Endodermal cell (in vitro differentiated cells): ENCODE results near the gene PRXL2B. TPM values are rescaled to one million over a fixed set of nuclear protein-coding genes. Genes with fewer than 3 reads are reported as not detected.

Experiments used
- DNase-seq: peaks from one replicate; pipeline ENCODE4 v3.0.0-alpha.2; 2017
- H3K27ac ChIP-seq: 2 replicates; pipeline ENCODE4 v1.5.1; 2013; ENCODE audit warnings: mild to moderate bottlenecking, low read depth, low read length, moderate library complexity
- H3K27me3 ChIP-seq: 2 replicates; pipeline ENCODE4 v1.6.1; 2013; ENCODE audit warnings: mild to moderate bottlenecking, low read length, moderate library complexity; ENCODE audit not compliant: insufficient read depth, control insufficient read depth, poor library complexity, severe bottlenecking
- H3K36me3 ChIP-seq: 2 replicates; pipeline ENCODE4 v1.7.0; 2013; ENCODE audit warnings: mild to moderate bottlenecking, low read length, moderate library complexity; ENCODE audit not compliant: control insufficient read depth, insufficient read depth
- H3K4me1 ChIP-seq: one replicate; pipeline ENCODE4 v1.7.0; 2013; ENCODE audit warnings: low read length; ENCODE audit not compliant: control insufficient read depth, insufficient read depth
- H3K4me3 ChIP-seq: 2 replicates; pipeline ENCODE4 v1.5.1; 2013; ENCODE audit warnings: mild to moderate bottlenecking, low read length, moderate library complexity
- H3K9ac ChIP-seq: 2 replicates; pipeline ENCODE4 v1.6.1; 2013; ENCODE audit warnings: mild to moderate bottlenecking, low read length, moderate library complexity; ENCODE audit not compliant: poor library complexity, severe bottlenecking; ENCODE audit errors: extremely low read depth
- H3K9me3 ChIP-seq: 2 replicates; pipeline ENCODE4 v1.6.1; 2013; ENCODE audit warnings: mild to moderate bottlenecking, low read length, moderate library complexity; ENCODE audit not compliant: control insufficient read depth
- H3K27ac Mint-ChIP-seq: 2 replicates; pipeline ENCODE4 v1.8.0; 2020; ENCODE audit warnings: mixed read lengths
- H3K27me3 Mint-ChIP-seq: 2 replicates; pipeline ENCODE4 v1.8.0; 2021; ENCODE audit warnings: mild to moderate bottlenecking, mixed read lengths; ENCODE audit not compliant: insufficient read depth
- H3K36me3 Mint-ChIP-seq: 2 replicates; pipeline ENCODE4 v1.8.0; 2020; ENCODE audit warnings: low read depth, mixed read lengths
- H3K4me1 Mint-ChIP-seq: 2 replicates; pipeline ENCODE4 v1.8.0; 2020; ENCODE audit warnings: mixed read lengths
- H3K4me3 Mint-ChIP-seq: 2 replicates; pipeline ENCODE4 v1.8.0; 2020; ENCODE audit warnings: mild to moderate bottlenecking, moderate library complexity, mixed read lengths
- H3K9me3 Mint-ChIP-seq: 2 replicates; pipeline ENCODE4 v1.8.0; 2020; ENCODE audit warnings: mild to moderate bottlenecking, mixed read lengths
- WGBS, 2 experiments: methylation state at CpG; one replicate each; pipeline versions ENCODE4 v1.1.5 to v1.1.7; 2013; ENCODE audit warnings: missing lambda C conversion rate in 2 of 2, mixed read lengths in 1 of 2; ENCODE audit not compliant: insufficient coverage in 1 of 2, insufficient read length in 1 of 2; 5-methylcytosine and 5-hydroxymethylcytosine counted together
- long read RNA-seq, 4 experiments: library from polyadenylated mRNA in 2 of 4; library from RNA in 1 of 4; library from capped mRNA in 1 of 4; stranded (forward) in 3 of 4; unstranded in 1 of 4; transcript quantifications; one replicate each; pipeline ENCODE4 v2.0.0, GENCODE V29; 2020 to 2021; ENCODE audit warnings: inconsistent platforms in 1 of 4
- polyA plus RNA-seq, 2 experiments: library from polyadenylated mRNA; stranded (reverse); fragments of 50-300 nt; gene quantifications; one replicate each; pipeline ENCODE4 v1.2.3, GENCODE V29; 2013
- total RNA-seq, 2 donors: library from RNA; stranded (reverse); fragmentation: NEBNext Ultra II Directional in 1 of 2; extraction: Animal tissue kit (Norgen Biotek cat#: 25700) in 1 of 2; gene quantifications; 2 replicates in 1 of 2; 3 replicates in 1 of 2; pipeline ENCODE4 v1.2.1, GENCODE V29; 2021
- TF ChIP-seq, protein P1 (sequence below): fragments of 200-600 bp; sonication (generic); conservative IDR thresholded peaks from 2 replicates; pipeline ENCODE4 v1.5.0; 2021; ENCODE audit warnings: antibody characterized with exemption, mild to moderate bottlenecking

Gene PRXL2B
- 10 to 100 TPM; 33.4 to 34.4 TPM for total RNA-seq
- 33.4 TPM for polyA plus RNA-seq (2013, experiment 1 of 2)
- polyA plus RNA-seq (2013, experiment 2 of 2), result 29.0 TPM
- long read RNA-seq, experiment 1, partial matches to known transcripts, result 7 of 12 reads
- long read RNA-seq, experiment 1, other reads (novel, unspliced or antisense), result 0 of 12 reads
- long read RNA-seq, experiment 2, transcript PRXL2B-203 (7 exons, 2,689 nt), result major isoform, 43 of 122 reads
- long read RNA-seq, experiment 2, transcript PRXL2B-204 (7 exons, 2,749 nt), result minor isoform, 28 of 122 reads
- long read RNA-seq, experiment 2, partial matches to known transcripts, result 35 of 122 reads
- long read RNA-seq, experiment 2, other reads (novel, unspliced or antisense), result 11 of 122 reads
- long read RNA-seq, experiment 3, transcript PRXL2B-212 (6 exons, 2,577 nt), result minor isoform, 6 of 233 reads
- long read RNA-seq, experiment 3, transcript PRXL2B-203 (7 exons, 2,689 nt), result major isoform, 73 of 233 reads
- long read RNA-seq, experiment 3, transcript PRXL2B-213 (7 exons, 840 nt), result minor isoform, 6 of 233 reads
- long read RNA-seq, experiment 3, transcript PRXL2B-204 (7 exons, 2,749 nt), result minor isoform, 64 of 233 reads
- long read RNA-seq, experiment 3, partial matches to known transcripts, result 46 of 233 reads
- long read RNA-seq, experiment 3, other reads (novel, unspliced or antisense), result 22 of 233 reads
- long read RNA-seq, experiment 4, partial matches to known transcripts, result 3 of 9 reads
- long read RNA-seq, experiment 4, other reads (novel, unspliced or antisense), result 1 of 9 reads

- peak within 1 kb of the TSS; percentile 79 for H3K9ac ChIP-seq
- H3K4me3 ChIP-seq, result peak within 1 kb of the TSS; percentile 90
- Mint-ChIP-seq H3K4me3 (peak within 1 kb of the TSS; percentile 74), H3K36me3 (peaks cover 15% of the 10 kb centered on the region), H3K9me3 (peaks cover 7% of the 10 kb centered on the region), H3K27ac (peak within 1 kb of the TSS; percentile 88), H3K4me1 (peaks cover 6% of the 10 kb centered on the region), H3K27me3 (no peaks in the 10 kb centered on the region)
- TF ChIP-seq, protein P1, sequence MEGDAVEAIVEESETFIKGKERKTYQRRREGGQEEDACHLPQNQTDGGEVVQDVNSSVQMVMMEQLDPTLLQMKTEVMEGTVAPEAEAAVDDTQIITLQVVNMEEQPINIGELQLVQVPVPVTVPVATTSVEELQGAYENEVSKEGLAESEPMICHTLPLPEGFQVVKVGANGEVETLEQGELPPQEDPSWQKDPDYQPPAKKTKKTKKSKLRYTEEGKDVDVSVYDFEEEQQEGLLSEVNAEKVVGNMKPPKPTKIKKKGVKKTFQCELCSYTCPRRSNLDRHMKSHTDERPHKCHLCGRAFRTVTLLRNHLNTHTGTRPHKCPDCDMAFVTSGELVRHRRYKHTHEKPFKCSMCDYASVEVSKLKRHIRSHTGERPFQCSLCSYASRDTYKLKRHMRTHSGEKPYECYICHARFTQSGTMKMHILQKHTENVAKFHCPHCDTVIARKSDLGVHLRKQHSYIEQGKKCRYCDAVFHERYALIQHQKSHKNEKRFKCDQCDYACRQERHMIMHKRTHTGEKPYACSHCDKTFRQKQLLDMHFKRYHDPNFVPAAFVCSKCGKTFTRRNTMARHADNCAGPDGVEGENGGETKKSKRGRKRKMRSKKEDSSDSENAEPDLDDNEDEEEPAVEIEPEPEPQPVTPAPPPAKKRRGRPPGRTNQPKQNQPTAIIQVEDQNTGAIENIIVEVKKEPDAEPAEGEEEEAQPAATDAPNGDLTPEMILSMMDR, result no peak
- peak; percentile 99 for DNase-seq
- no peaks in the 10 kb centered on the region for H3K27me3 ChIP-seq
- H3K36me3 ChIP-seq, result no peaks in the 10 kb centered on the region
- no peaks in the 10 kb centered on the region for H3K9me3 ChIP-seq
- peak within 1 kb of the TSS; percentile 87 for H3K27ac ChIP-seq
- H3K4me1 ChIP-seq, result no peaks in the 10 kb centered on the region
- WGBS, 2 experiments, result 0% methylated on average over 35 to 104 of the region's 107 CpGs
These were observed at the start of gene PRXL2B for GRCh38 chr1:2586154-2587070. PRXL2B (plus strand) TSS chr1:2586777; CDS start chr1:2586886, 109 bp downstream.

DNA sequence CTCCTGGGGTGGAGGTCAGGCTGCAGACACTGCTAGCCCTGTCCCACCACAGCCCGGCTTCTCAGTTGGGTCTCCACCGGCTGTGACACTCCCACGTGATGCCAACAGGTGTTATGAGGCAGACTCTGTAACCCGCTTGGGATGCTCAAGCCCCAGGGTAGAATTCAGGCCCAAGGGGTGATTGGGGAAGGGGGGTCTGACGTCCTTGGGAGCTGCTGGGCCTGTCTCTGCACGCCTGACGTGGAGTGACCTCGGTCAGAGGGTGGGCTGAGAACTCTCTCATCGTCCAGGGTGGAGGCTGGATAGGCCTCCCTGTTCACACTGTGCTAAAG lies 48.8 kb upstream of the PRXL2B start:
- Mint-ChIP-seq H3K4me1 (peaks cover 6% of the 10 kb centered on the region), H3K27ac (no peak overlapping the region), H3K9me3 (no peaks in the 10 kb centered on the region), H3K36me3 (no peaks in the 10 kb centered on the region), H3K4me3 (no peak overlapping the region), H3K27me3 (peaks cover 66% of the 10 kb centered on the region)
- H3K9ac ChIP-seq, result no peak overlapping the region
- DNase-seq, result no peak
- 83 to 85% methylated on average over 8 to 9 of the region's 9 CpGs for WGBS, 2 experiments
- H3K36me3 ChIP-seq, result no peaks in the 10 kb centered on the region
- H3K27ac ChIP-seq, result no peak overlapping the region
- H3K9me3 ChIP-seq, result no peaks in the 10 kb centered on the region
- peaks cover 60% of the 10 kb centered on the region for H3K27me3 ChIP-seq
- peaks cover 3% of the 10 kb centered on the region for H3K4me1 ChIP-seq
- no peak overlapping the region for H3K4me3 ChIP-seq
- TF ChIP-seq, protein P1, result no peak

DNA sequence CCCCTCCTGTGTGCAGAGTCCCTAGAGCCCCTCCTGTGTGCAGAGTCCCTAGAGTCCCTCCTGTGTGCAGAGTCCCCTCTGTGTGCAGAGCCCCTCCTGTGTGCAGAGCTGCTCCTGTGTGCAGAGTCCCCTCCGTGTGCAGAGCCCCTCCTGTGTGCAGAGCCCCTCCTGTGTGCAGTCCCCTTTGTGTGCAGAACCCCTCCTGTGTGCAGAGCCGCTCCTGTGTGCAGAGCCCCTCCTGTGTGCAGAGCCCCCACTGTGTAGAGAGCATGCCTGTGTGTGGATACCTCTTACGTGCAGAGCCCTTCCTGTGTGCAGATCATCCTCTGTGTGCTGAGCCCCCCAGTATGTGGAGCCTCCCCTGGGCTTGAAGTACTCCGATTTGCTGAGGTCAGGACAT lies 48.2 kb upstream of the PRXL2B start:
- TF ChIP-seq, protein P1, result no peak
- H3K4me1 ChIP-seq, result peaks cover 3% of the 10 kb centered on the region
- H3K36me3 ChIP-seq, result no peaks in the 10 kb centered on the region
- no peaks in the 10 kb centered on the region for H3K9me3 ChIP-seq
- H3K4me1 Mint-ChIP-seq, result peaks cover 6% of the 10 kb centered on the region
- no peaks in the 10 kb centered on the region for H3K9me3 Mint-ChIP-seq
- H3K27ac ChIP-seq, result no peak overlapping the region
- no peaks in the 10 kb centered on the region for H3K36me3 Mint-ChIP-seq
- H3K27ac Mint-ChIP-seq, result no peak overlapping the region
- no peak overlapping the region for H3K4me3 ChIP-seq
- H3K27me3 ChIP-seq, result peaks cover 54% of the 10 kb centered on the region
- no peak overlapping the region for H3K9ac ChIP-seq
- peaks cover 60% of the 10 kb centered on the region for H3K27me3 Mint-ChIP-seq
- DNase-seq, result no peak
- H3K4me3 Mint-ChIP-seq, result no peak overlapping the region
- 85 to 89% methylated on average over 4 of the region's 4 CpGs for WGBS, 2 experiments
